ENCODE measurements around the gene C11orf58.

Gene C11orf58

GRCh38 chr11:16769386-16769785, 30.9 kb downstream of the C11orf58 start:
- no peak for DNase-seq

- DNase-seq, result no peak
Measured at GRCh38 chr11:16770016-16770415, 31.6 kb downstream of the C11orf58 start.

- no peak for DNase-seq
Measured at GRCh38 chr11:16771350-16772140, 33.1 kb downstream of the C11orf58 start.

GRCh38 chr11:16772141-16772512, 33.7 kb downstream of the C11orf58 start:
- no peak for DNase-seq

- no peak for DNase-seq
Measured at GRCh38 chr11:16773981-16774935, 35.8 kb downstream of the C11orf58 start.

- no peak for DNase-seq
Measured at GRCh38 chr11:16774936-16775613, 36.6 kb downstream of the C11orf58 start.

GRCh38 chr11:16775614-16776283, 37.3 kb downstream of the C11orf58 start:
- DNase-seq, result no peak

GRCh38 chr11:16776711-16777612, 38.5 kb downstream of the C11orf58 start:
- DNase-seq, result no peak

GRCh38 chr11:16777613-16777975, 39.1 kb downstream of the C11orf58 start:
- no peak for DNase-seq

GRCh38 chr11:16778286-16778685, 39.8 kb downstream of the C11orf58 start:
- no peak for DNase-seq

GRCh38 chr11:16778876-16779275, 40.4 kb downstream of the C11orf58 start:
- no peak for DNase-seq

- no peak for DNase-seq
Measured at GRCh38 chr11:16779436-16779835, 41.0 kb downstream of the C11orf58 start.

- no peak for DNase-seq
Measured at GRCh38 chr11:16780146-16780545, 41.7 kb downstream of the C11orf58 start.

- DNase-seq, result no peak
Measured at GRCh38 chr11:16780698-16781550, 42.5 kb downstream of the C11orf58 start.

- DNase-seq, result no peak
Measured at GRCh38 chr11:16781936-16782919, 43.8 kb downstream of the C11orf58 start.

- DNase-seq, result no peak
Measured at GRCh38 chr11:16783321-16783801, 44.9 kb downstream of the C11orf58 start.

GRCh38 chr11:16784097-16784496, 45.6 kb downstream of the C11orf58 start:
- no peak for DNase-seq

- no peak for DNase-seq
Measured at GRCh38 chr11:16784666-16785065, 46.2 kb downstream of the C11orf58 start.

GRCh38 chr11:16785520-16786128, 47.2 kb downstream of the C11orf58 start:
- DNase-seq, result peak; percentile 17
